NCI-H146 (cell line): ENCODE measurements around the gene NPAS3.
"Not testable (repeated sequence)": the region's sequence is repeated elsewhere in the genome, so short reads cannot be mapped to it uniquely, and the experiment has no call there.

Experiments
- DNase-seq: peaks from one replicate; lab custom pipeline; 2025; lab: John Stamatoyannopoulos, UW

Gene NPAS3

DNA sequence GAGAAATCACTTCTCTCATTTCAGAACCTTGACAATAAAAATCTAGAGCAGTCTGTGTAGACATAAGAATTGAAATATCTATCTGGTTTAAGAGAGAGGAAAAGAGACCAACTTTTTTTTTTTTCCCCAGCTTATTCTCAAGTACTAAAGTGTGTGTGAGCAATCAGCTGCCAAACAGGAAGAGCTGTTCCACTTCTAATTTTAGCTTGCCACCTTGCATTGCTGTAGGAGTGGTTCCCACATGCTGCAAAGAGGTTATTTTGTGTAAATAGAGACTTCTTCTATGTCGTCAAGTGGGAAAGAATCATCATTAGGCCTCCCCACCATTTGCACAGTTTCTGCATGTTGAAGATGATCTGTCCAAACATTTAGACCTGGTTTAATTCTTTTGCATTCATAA lies 142.6 kb downstream of the NPAS3 start:
- DNase-seq: no peak

- DNase-seq: no peak
These were observed 147.1 kb downstream of the NPAS3 start for GRCh38 chr14:33085799-33086198.

GRCh38 chr14:33088274-33088673 lies 149.6 kb downstream of the NPAS3 start:
- DNase-seq: not testable (repeated sequence)

DNA sequence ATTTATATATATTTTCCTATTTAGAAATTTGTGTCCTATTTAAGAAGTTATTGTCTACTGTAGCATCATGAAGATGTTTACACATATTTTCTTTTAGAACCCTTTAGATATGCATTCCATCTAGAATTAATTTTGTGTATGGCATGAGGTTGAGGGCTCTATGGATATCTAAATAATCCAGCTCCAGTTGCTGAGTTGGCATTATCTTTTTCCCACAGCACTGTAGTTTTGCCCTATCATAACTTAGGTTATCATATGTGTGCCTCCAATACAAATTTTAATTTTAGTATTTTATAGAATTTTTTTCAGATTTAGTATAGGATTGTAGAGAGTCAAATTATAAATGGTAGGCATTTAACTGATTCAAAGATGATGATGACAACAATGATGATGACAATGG lies 159.3 kb downstream of the NPAS3 start:
- no peak for DNase-seq

- DNase-seq: no peak
These were observed 164.8 kb downstream of the NPAS3 start for GRCh38 chr14:33103489-33103888.

DNA sequence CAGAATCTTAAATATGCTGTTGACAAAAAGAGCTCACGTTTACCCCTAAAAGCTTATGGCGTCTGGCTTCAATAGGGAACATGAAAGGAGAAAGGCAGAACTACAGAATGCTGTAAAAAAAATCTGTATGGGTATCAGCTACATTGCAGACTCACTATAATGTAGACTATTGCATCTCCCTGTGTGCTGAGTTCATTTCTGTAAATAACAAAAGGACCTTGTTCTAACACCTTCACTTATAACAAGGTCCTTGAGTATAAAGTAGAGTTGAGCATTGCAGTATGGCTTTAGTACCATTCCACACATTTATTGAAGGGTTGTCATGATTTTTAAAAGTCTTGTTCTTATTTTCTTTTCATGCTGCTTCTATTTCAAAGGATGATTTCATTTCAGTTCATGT lies 165.3 kb downstream of the NPAS3 start:
- DNase-seq: no peak

DNA sequence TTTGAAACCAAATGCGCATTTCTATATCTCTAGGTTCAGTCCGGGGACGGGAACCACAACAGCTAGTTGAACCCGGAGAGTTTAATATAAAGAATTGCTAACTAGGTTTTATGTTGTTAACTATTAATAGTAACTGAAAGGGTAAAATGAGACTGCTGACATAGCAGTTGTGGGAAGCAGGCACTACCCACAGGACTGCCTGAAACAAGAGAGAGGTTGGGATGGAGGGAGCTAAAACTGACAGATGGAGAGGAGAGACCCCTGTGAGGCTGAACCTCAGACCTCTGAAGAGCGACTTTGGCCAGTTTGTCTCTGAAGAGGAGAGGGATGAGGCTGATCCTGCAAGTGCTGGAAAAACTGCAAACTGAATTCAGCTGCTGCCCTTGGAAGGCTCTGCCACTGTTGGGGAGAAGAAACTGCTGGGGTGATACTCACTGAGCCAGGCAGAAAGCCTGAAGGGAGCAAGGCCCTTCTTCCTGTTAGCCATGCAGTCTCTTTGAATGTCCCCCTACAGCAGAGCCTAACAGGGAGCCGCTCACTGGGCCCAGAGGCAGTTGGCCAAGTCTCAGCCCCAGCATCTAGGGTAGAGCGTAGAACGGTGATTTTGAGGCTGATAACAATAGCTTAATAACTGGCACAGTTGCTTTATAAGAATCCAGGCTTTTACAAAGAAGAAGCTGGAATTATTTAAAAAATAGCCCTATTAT lies 172.2 kb downstream of the NPAS3 start:
- no peak for DNase-seq

GRCh38 chr14:33114331-33114730 lies 175.7 kb downstream of the NPAS3 start:
- DNase-seq: no peak

GRCh38 chr14:33118668-33119067 lies 180.0 kb downstream of the NPAS3 start:
- peak; percentile 80 for DNase-seq

- no peak for DNase-seq
These were observed 181.7 kb downstream of the NPAS3 start for GRCh38 chr14:33120341-33120740.

GRCh38 chr14:33120966-33121365 lies 182.3 kb downstream of the NPAS3 start:
- DNase-seq: no peak

DNA sequence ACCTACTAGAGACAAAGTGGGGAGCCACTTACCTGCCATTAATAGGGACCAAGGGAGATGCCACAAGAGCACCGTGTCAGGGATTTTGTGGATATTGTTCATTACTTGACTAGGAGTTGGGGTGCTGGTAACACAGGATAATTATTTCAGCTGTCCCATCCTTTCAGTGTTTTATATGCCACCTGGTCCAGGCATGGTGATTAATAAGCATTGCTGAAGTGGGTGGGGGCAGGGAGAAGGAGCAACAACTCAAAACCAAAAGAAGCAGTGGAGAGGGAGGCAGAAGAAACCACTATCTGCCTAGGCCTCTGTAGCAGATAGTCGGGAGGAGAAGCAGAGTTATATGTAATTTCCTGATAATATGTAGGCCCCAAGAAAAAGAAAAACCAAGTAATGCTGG lies 184.6 kb downstream of the NPAS3 start:
- DNase-seq: no peak

DNA sequence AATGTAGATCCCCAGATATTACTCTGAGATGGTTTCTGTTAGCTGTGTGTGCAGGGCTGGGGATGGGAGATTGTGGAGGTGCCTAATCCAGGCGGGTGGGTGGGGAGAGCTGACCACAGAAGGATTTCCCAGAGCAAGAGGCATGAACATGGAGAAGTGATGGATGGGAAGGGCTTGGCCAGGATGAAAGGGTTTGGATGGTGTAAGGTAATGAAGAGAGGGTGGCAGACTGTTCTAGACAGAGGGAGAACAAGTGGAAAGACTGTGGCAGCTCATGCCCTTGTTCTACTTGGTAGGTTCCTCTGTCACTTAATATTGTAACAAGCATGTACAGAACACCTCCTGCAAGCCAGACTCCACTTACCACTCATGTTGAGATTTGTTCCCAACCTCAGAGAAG lies 187.8 kb downstream of the NPAS3 start:
- DNase-seq: no peak

GRCh38 chr14:33127531-33127930 lies 188.9 kb downstream of the NPAS3 start:
- DNase-seq: no peak

DNA sequence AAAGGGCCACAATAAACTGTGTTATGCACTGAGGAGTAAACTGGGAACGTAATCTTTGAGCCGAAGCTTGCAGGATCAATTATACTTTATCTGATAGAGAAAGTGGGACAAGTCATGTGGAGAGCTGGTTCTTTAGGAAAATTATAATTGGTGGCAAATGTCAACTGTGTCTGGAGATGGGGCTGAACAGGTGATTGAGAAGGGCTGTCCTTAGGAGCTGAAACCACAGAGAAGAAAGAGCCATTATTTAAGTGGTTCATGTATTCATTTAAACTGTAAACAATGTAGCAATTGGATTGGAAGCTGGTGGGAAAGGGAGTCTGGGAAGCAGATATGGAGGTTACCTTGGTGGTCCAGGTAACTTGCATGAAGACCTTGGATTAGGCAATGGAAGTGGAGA lies 193.1 kb downstream of the NPAS3 start:
- DNase-seq: no peak

DNA sequence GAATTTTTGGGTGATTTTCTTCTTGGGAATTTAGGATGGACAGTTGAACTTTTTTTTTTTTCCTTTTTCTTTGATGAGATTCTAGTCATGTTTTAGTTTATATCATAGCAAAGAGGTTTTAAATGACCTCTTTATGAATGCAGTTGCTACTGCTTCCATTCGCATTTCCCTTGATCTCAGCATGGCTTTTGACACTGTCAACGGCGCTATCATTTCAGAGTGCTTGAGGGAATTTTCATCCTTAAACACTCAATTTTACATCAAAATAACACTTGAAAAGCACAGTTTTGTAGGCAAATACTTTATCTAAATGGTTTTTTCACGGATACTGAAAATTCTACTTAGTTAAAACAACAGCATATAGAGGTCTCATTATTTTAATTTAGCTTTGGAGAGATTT lies 195.5 kb downstream of the NPAS3 start:
- DNase-seq: no peak

DNA sequence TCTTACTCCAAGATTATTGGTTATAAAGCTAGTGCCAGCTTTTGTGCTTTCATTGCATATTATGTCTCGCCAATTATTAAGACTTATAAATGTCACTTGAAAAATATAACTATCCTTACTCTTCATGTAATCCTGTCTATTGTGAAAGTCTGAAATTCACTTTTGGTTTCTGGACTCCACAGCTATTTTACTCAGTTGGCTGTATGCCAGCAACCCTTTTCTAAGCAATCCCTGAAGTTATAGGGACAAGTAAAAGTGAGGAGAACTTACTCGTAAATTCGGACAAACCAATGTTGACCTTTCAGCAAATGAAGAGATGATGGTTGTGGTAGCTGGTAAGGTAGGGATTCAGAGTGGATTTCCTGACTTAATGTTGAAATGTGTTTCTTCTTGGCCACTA lies 196.3 kb downstream of the NPAS3 start:
- no peak for DNase-seq

DNA sequence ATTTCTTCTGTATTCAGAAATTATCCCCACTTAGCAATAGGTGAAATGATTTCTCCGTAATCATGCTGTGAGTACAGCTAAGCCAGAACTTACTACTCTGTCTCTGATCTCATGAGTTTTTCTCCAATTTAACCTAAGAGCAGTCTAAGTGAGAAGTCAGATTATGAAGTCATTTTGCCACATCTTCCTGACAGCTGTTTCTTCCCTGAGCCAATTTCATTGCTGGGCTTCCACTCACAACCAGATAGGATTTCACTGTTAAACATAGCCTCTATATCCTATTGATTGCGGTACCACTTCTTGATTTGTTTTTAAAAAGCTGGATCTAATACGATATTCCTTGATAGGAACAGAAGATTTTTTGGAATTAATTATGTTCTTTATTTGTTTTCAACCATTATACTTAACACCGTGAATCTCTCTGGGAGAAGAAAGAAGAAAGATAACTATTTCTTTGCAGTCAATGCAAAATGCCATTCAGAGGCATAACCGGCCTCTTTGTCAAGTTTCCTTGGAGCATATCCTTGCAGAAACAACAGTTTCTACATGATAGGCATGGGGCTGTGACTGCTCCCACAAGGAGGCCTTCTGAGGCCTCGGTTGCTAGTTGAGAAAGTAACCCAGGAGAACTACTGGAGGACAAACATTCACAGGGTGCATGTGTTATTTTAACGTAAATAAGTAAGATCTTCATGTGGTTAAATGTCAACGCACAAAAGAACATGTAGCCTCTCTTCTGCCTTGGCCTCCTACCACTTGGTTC lies 212.2 kb downstream of the NPAS3 start:
- no peak for DNase-seq

DNA sequence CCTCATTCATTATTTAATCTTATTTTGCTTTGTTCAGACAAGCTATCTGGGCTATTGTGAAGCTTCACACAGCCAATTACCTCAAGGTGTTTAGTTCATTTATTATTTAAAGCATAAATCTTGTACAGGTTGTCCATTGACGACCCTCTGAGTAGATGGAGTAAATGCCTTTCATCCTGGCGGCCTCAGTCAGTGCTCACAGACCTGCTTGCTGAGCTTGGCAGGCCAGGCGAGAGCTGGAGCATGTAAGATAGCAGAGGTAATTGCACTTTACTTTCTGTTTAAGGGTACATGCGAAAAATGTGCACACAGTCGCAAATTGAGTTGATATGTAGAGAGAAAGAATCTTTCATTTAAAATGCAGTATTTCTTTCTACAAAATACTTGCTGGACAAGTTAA lies 224.4 kb downstream of the NPAS3 start:
- peak; percentile 29 for DNase-seq

DNA sequence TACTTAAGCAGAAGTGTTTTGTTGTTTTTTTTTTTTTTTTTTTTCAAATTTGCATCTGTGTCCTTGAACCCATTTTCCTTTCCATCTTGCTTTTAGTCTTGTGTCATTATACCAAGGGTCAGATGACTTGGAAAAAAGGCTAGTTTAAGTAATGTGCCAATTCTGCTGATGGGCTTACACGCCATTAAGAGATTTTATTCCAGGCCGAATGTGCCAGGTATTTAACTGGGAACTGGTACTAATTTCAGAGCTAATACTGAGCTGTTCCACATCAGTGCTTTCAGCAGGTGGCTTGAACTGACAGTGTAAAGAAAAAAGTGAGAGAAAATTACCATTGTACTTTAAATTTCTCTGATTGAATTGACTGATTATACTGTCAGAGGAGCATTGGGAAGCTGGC lies 224.9 kb downstream of the NPAS3 start:
- peak; percentile 59 for DNase-seq

DNA sequence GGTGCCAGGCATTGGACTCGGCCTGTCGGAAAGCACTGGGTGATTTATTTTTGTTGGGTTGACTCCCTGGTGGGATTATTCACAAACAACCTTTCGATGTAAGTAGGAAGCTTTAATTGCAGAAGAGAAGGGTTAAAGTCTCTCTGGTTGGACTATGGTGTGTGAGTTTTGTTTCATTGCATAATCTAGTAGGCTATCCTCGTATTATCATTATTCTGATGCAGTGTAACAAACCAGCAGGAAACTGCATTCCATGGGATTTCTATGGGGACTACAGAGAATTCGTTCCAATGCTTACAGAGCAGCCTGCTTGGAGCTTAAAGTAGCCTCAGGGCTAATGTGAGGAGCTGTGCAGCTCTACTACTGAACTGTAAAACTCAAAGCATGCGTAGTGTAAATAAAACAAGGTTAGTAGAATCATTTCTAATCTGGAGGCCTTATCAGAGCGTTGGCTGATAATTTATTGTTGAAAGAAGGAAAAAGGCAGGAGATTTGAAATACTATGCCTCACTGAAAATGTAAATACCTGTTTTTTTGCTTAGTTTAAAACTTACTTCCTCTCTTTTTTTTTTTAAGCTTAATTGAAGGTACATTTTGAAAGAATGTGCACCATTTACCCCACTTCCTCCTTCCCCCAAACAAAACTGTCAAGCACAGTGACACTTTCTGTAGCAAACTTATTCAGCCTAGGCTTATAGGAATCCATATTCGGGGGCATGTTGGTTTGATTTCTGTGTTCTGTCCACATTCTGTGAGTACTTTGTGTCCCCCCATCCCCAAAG lies 226.7 kb downstream of the NPAS3 start:
- DNase-seq: peak; percentile 67

- DNase-seq: no peak
These were observed 227.2 kb downstream of the NPAS3 start for GRCh38 chr14:33165926-33166289.

- no peak for DNase-seq
These were observed 237.3 kb downstream of the NPAS3 start for GRCh38 chr14:33175951-33176350.
